NCI-H2171 treated with DMSO at 0.1 percent for 48 hours (cell line): ENCODE data around the gene CD44.

Experiments used
- DNase-seq: peaks from one replicate; lab custom pipeline; 2025; lab: John Stamatoyannopoulos, UW

Gene CD44

GRCh38 chr11:35139722-35140282, 831 bp downstream of the CD44 start:
- DNase-seq: no peak

- DNase-seq: no peak
Observed at GRCh38 chr11:35141071-35141470, 2.1 kb downstream of the CD44 start.

DNA sequence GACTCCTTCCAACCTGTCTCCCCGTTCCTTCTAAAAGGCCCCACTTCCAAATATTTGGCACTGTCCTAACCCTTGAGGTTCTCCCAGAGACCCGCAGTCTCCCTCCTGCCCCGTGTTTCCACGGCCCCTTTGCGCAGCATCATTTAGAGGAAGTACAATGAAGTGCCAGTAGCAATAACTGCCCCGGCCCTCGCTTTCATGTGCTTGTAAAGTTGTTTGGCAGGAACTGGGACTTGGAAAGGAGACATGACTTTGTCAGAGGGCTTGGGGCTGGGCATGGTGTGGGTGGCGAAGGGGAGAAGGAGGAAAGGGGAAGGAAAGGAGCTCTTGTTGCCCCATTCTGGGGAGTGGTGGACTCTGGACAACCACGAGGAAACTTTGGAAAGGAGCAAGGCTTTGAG, 2.6 kb downstream of the CD44 start:
- DNase-seq: no peak

GRCh38 chr11:35142481-35143075, 3.6 kb downstream of the CD44 start:
- no peak for DNase-seq

- DNase-seq: no peak
Observed at GRCh38 chr11:35143297-35144135, 4.5 kb downstream of the CD44 start.

DNA sequence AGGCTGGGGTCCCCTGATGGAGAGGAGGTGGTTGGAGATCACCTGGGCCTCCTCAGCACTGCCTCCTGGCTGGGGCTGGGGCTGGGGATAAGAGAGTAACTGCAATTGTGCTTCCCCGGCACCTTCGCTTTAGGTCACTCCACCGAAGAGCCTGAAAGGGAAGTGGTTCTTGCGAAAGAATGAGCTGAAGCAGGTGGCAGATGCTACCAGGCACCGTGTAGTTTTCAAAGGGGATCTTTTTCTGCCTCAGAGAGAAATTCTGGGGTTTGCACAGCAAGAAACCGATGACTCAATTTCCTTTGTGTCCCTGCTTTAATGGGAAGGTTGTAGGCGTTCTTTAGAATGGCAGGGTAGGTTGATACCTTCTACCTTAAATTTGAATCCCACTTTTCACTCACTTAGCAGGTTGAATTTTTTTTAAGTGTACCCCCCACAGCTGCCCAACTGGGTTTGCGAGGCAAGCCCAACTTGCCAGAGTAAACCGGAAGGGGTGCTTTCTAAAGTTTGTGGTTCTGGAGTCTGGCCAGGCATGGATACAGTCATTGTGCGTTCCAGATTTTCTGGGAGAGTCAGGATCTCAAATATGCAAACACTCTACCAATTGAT, 5.3 kb downstream of the CD44 start:
- DNase-seq: no peak

DNA sequence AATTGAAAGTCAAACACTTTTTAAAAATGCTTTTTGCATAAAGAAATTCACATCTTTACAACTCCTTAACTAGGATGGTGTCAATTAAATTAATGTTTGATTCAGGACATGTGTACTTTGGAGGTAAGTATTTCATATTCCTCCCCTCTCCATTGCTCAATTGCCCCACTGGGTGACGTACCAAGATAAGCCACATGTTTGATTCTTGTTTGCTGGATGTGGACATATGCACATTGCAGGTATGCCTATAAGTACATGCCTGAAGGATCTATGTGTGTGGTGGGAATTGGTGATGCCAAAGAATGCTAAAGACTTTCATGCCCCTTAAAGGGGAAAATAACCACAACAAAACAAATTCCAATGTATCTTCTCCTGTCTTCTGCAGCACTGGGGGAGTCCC, 5.8 kb downstream of the CD44 start:
- no peak for DNase-seq

DNA sequence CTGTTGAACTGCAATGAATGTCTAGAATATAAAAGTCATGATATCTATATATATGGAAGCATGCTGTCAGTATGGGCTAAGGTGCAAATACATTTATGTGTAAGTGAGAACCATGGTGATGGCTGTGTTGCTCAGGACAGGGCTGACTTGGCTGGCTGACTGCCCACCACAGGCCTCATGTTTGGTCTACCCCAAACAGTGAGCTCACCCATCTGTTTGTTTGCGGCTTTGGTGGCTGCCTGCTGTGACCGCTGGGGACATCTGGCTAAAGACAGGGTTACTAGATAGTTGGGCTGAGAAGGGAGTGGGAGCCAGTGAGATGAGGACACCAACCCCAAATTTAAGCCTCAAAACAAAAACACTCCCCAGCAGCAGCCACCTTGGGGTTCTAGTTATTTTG, 6.3 kb downstream of the CD44 start:
- DNase-seq: no peak

GRCh38 chr11:35146074-35146521, 7.1 kb downstream of the CD44 start:
- no peak for DNase-seq

DNA sequence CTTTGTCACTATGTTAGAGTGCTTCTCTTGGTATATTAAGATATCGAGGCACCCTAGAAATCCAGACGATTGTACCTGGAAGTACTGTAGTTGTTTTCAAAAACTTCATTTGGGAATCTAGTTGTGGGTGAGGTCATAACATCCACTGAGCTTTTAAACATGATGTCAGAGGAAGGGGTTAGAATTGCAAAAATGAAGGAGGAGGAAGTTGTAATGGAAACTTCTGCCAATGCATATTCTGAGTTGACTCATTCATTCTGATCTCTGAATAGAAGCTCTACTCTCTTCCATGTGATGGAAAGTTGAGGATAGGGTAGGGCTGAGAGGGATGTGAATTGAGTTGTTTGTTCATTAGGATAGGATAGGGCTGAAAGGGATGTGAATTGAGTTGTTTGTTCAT, 7.7 kb downstream of the CD44 start:
- DNase-seq: no peak

GRCh38 chr11:35147235-35147634, 8.3 kb downstream of the CD44 start:
- no peak for DNase-seq

DNA sequence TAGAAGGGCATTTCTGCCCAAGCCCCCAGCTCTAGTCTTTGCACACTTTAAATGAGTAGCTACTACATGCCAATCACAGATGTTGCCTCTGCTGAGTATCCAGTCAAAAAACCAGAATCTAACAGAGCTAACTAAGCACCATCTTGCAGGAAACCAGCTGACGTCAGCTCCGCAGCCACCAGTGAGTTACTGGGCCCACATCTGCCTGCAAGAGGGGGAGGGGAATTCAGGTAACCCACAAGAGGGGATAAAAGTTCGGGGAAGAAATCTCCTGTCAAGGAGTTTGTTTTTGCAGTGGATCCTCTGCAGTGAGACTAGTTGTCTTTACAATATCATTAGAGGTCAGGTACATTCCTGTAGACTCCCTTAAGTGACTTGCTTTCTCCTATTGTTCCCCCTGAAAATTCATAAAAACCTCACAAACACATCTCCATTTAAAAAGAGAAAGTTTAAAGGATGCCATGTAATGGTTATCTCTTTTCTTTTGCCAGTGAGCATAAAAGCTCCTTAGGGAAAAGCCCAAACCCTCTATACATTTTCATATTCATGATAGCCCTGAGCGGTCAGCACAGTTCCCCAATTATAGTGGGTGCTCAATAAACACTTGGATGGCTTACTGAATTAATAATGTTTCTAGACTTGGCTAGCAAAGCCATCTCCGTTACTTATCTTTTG, 9.3 kb downstream of the CD44 start:
- no peak for DNase-seq

DNA sequence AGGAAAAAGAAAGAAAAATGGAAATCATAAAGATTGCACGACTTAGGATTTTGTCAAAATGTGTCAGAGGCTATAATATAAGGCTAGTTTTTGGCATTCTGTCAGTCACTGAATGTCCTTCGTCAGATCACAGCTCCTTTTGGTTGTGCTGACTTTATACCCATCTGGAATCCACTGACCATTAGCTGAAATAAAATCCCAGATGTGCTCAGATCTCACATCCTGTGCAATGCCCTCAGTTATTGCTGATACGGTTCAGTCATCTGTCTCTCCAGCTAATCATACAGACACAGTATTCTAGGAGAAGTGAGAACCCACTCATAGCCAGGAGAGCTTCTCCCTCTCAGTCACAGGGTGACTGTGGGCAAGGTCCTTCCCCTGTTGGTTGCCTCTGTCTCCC, 11.5 kb downstream of the CD44 start:
- no peak for DNase-seq

DNA sequence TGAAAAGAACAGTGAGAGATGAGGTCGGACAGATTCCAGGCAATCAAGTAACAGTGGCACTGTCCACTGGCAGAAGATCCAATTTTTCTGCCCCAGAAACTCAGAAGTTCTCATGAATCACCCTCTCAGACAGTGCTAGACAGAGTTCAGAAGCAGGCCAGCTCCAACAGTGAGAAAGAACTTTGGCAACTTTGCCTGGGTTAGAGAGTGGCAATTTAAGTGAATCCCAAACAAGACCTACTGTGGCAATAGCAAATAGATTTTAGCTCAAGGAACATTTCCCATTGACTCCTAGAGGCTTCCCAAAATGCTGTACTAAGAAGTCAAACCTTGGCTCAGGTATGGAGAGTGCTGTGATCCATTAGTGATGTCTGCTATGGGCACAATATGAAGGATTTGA, 12.3 kb downstream of the CD44 start:
- DNase-seq: no peak

GRCh38 chr11:35151683-35152280, 12.8 kb downstream of the CD44 start:
- DNase-seq: no peak

- DNase-seq: no peak
Observed at GRCh38 chr11:35152575-35152974, 13.6 kb downstream of the CD44 start.

GRCh38 chr11:35153280-35153679, 14.3 kb downstream of the CD44 start:
- DNase-seq: no peak

DNA sequence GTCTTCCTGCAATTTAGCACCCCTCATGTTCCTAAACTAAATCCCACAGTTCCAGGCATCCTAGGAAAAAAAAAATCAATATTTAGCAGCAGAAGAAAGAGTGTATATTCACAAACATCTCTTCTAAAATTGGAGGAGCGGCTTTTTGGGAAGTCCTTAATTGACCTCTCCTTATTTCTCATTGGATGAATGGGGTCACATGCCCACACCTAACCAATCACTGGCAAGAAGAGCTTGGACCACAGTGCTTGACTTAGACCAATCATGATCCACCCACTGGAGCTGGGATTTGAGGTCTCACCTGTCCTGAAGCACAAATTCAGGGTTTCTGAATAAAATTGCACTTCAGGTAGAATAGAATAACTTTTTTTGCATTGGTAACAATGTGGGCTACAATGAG, 16.0 kb downstream of the CD44 start:
- no peak for DNase-seq

- DNase-seq: no peak
Observed at GRCh38 chr11:35155677-35156076, 16.7 kb downstream of the CD44 start.

- no peak for DNase-seq
Observed at GRCh38 chr11:35157814-35158700, 19.1 kb downstream of the CD44 start.
